Smooth muscle cell (in vitro differentiated cells): ENCODE data around the gene MYH10. TPM values are rescaled to one million over a fixed set of nuclear protein-coding genes. Genes with fewer than 3 reads are reported as not detected.

Source experiments
- DNase-seq: peaks from one replicate; lab custom pipeline; 2025; ENCODE audit not compliant: unreplicated experiment; lab: John Stamatoyannopoulos, UW
- H2AFZ ChIP-seq: fragments of 200-600 bp; sonication (generic); 2 replicates; pipeline ENCODE4 v1.6.0; 2016; ENCODE audit warnings: antibody characterized with exemption, low read depth, mild to moderate bottlenecking
- H3F3A ChIP-seq: fragments of 200-600 bp; sonication (generic); 2 replicates; pipeline ENCODE4 v1.6.0; 2017; ENCODE audit warnings: antibody characterized with exemption, low read depth
- H3K27ac ChIP-seq: fragments of 200-600 bp; sonication (generic); 2 replicates; pipeline ENCODE4 v1.5.1; 2016; ENCODE audit warnings: low read depth, mild to moderate bottlenecking
- H3K27me3 ChIP-seq: fragments of 200-600 bp; sonication (generic); 2 replicates; pipeline ENCODE4 v1.6.1; 2016; ENCODE audit warnings: low read depth, mild to moderate bottlenecking
- H3K36me3 ChIP-seq: fragments of 200-600 bp; sonication (generic); 2 replicates; pipeline ENCODE4 v1.5.1; 2016; ENCODE audit warnings: low read depth
- H3K4me1 ChIP-seq: fragments of 200-600 bp; sonication (generic); 2 replicates; pipeline ENCODE4 v1.5.1; 2016; ENCODE audit warnings: low read depth
- H3K4me2 ChIP-seq: fragments of 200-600 bp; sonication (generic); 2 replicates; pipeline ENCODE4 v1.6.0; 2016; ENCODE audit warnings: mild to moderate bottlenecking
- H3K4me3 ChIP-seq: fragments of 200-600 bp; sonication (generic); 2 replicates; pipeline ENCODE4 v1.5.1; 2016; ENCODE audit warnings: mild to moderate bottlenecking
- H3K79me2 ChIP-seq: fragments of 200-600 bp; sonication (generic); 2 replicates; pipeline ENCODE4 v1.6.0; 2016; ENCODE audit warnings: low read depth, mild to moderate bottlenecking
- H3K9ac ChIP-seq: fragments of 200-600 bp; sonication (generic); 2 replicates; pipeline ENCODE4 v1.6.0; 2016; ENCODE audit warnings: low read depth
- H3K9me3 ChIP-seq: fragments of 200-600 bp; sonication (generic); replicated peaks from 2 replicates; pipeline ENCODE4 v1.5.1; 2016; ENCODE audit warnings: low read depth
- H4K20me1 ChIP-seq: fragments of 200-600 bp; sonication (generic); 2 replicates; pipeline ENCODE4 v1.6.0; 2016; ENCODE audit warnings: low read depth
- CTCF ChIP-seq: fragments of 200-600 bp; sonication (generic); IDR thresholded peaks from 2 replicates; pipeline ENCODE4 v1.5.1; 2017; ENCODE audit warnings: borderline replicate concordance, mild to moderate bottlenecking, antibody characterized with exemption; ENCODE audit not compliant: insufficient read depth, poor library complexity, severe bottlenecking
- WGBS: methylation state at CpG from one replicate; pipeline ENCODE4 v1.1.7; 2016; ENCODE audit warnings: low lambda C conversion rate; 5-methylcytosine and 5-hydroxymethylcytosine counted together
- polyA plus RNA-seq: library from polyadenylated mRNA; unstranded; fragments of >200 nt; fragmentation: Nextera tagmentation; extraction: Ambion mirVana; gene quantifications from 2 replicates; pipeline ENCODE4 v1.2.1, GENCODE V29; 2016
- total RNA-seq: library from RNA; depleted of rRNA; stranded (reverse); fragments of >200 nt; gene quantifications from 2 replicates; pipeline ENCODE4 v1.2.3, GENCODE V29; 2014

MYH10 gene
- total and polyA plus RNA-seq, 2 experiments from 2014 or later, result 112 to 146 TPM

- WGBS, result 97% methylated on average over 6 of the region's 6 CpGs
- no peak for TF ChIP-seq CTCF
- H4K20me1 ChIP-seq, result peaks cover 6% of the 10 kb centered on the region
- no peak overlapping the region for H3K9ac ChIP-seq
- no peaks in the 10 kb centered on the region for H3K9me3 ChIP-seq
- H3K27me3 ChIP-seq, result no peaks in the 10 kb centered on the region
- no peak overlapping the region for H3K27ac ChIP-seq
- H3F3A ChIP-seq, result peaks cover 5% of the 10 kb centered on the region
- DNase-seq, result no peak
- H2AFZ ChIP-seq, result no peak overlapping the region
- H3K4me1 ChIP-seq, result no peaks in the 10 kb centered on the region
- no peak overlapping the region for H3K4me2 ChIP-seq
- H3K79me2 ChIP-seq, result no peaks in the 10 kb centered on the region
- H3K36me3 ChIP-seq, result peaks cover 33% of the 10 kb centered on the region
- no peak overlapping the region for H3K4me3 ChIP-seq
Measured at GRCh38 chr17:8518326-8518725, 112.2 kb downstream of the MYH10 start.

GRCh38 chr17:8514801-8515200, 115.7 kb downstream of the MYH10 start:
- H3K27me3 ChIP-seq, result no peaks in the 10 kb centered on the region
- peaks cover 5% of the 10 kb centered on the region for H3F3A ChIP-seq
- H2AFZ ChIP-seq, result no peak overlapping the region
- 96% methylated on average over 11 of the region's 11 CpGs for WGBS
- H3K4me2 ChIP-seq, result no peak overlapping the region
- H4K20me1 ChIP-seq, result peaks cover 3% of the 10 kb centered on the region
- TF ChIP-seq CTCF, result no peak
- peaks cover 50% of the 10 kb centered on the region for H3K36me3 ChIP-seq
- no peak overlapping the region for H3K9ac ChIP-seq
- no peak overlapping the region for H3K4me3 ChIP-seq
- no peak for DNase-seq
- no peaks in the 10 kb centered on the region for H3K4me1 ChIP-seq
- no peaks in the 10 kb centered on the region for H3K9me3 ChIP-seq
- H3K79me2 ChIP-seq, result no peaks in the 10 kb centered on the region
- H3K27ac ChIP-seq, result no peak overlapping the region

- Histone ChIP-seq H3K36me3 (peaks cover 28% of the 10 kb centered on the region), H2AFZ (no peak overlapping the region), H3K4me2 (no peak overlapping the region), H3F3A (no peaks in the 10 kb centered on the region), H3K4me3 (no peak overlapping the region), H3K27me3 (no peaks in the 10 kb centered on the region), H3K9ac (no peak overlapping the region), H3K9me3 (no peaks in the 10 kb centered on the region), H3K4me1 (no peaks in the 10 kb centered on the region), H3K79me2 (no peaks in the 10 kb centered on the region), H4K20me1 (peaks cover 3% of the 10 kb centered on the region), H3K27ac (no peak overlapping the region)
- no peak for TF ChIP-seq CTCF
- WGBS, result 95% methylated on average over 14 of the region's 14 CpGs
- DNase-seq, result no peak
Measured at GRCh38 chr17:8506145-8506544, 124.4 kb downstream of the MYH10 start.

- TF ChIP-seq CTCF, result no peak
- DNase-seq, result no peak
- Histone ChIP-seq H3K36me3 (peaks cover 33% of the 10 kb centered on the region), H3K27ac (no peak overlapping the region), H3K4me2 (no peak overlapping the region), H3K9me3 (no peaks in the 10 kb centered on the region), H3K79me2 (no peaks in the 10 kb centered on the region), H4K20me1 (peaks cover 3% of the 10 kb centered on the region), H2AFZ (no peak overlapping the region), H3K27me3 (no peaks in the 10 kb centered on the region), H3K4me1 (no peaks in the 10 kb centered on the region), H3K9ac (no peak overlapping the region), H3F3A (no peaks in the 10 kb centered on the region), H3K4me3 (no peak overlapping the region)
- WGBS, result 97% methylated on average over 18 of the region's 18 CpGs
Measured at GRCh38 chr17:8504460-8505207, 125.9 kb downstream of the MYH10 start.
